T-helper 2 cell treated with Interferon-gamma antibody and Interleukin-4, amounts not matched to agents 100 ng/mL and 5 ng/mL, for 36 hours (primary cell): ENCODE measurements around the gene PDE1C. TPM values are rescaled to one million over a fixed set of nuclear protein-coding genes. Genes with fewer than 3 reads are reported as not detected.

Source experiments
- intact Hi-C: fragments of 100-400 bp; cut with micrococcal nuclease; formaldehyde crosslinking; loops from one replicate; pipeline ENCODE4 v1.15.1; 2023
- total RNA-seq: library from RNA; stranded (reverse); gene quantifications from 2 replicates; pipeline ENCODE4 v1.2.3, GENCODE V29; 2022

The PDE1C gene
- total RNA-seq, 1 donor from 2014 or later, result not detected

- intact Hi-C loops, result no loop called here
Observed at GRCh38 chr7:31950091-31950755, 120.0 kb downstream of the PDE1C start.

- intact Hi-C loops, result no loop called here
Observed at GRCh38 chr7:31948029-31948428, 122.2 kb downstream of the PDE1C start.

GRCh38 chr7:31940167-31940566 lies 130.0 kb downstream of the PDE1C start:
- intact Hi-C loops, result no loop called here

DNA sequence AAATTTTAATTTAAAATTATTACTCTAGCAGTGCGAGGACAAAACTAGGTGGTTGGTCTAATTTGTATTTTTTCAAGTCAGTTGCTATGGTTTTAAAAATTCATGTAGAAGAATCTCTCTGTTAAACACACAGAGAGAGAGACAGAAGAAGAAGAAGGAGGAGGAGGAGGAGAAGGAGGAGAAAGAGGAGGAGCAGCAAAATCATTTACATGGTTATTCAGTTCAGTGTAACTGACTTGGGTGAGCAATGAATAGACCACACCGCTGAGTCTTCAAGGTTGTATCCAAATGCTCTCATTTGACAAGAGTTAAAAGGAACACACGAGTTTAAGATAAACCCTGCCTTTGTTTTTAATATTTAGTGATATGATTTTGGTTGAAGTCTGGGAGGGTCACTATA lies 131.1 kb downstream of the PDE1C start:
- intact Hi-C loops, result no loop called here

- intact Hi-C loops, result no loop called here
Observed at GRCh38 chr7:31938650-31939049, 131.6 kb downstream of the PDE1C start.

DNA sequence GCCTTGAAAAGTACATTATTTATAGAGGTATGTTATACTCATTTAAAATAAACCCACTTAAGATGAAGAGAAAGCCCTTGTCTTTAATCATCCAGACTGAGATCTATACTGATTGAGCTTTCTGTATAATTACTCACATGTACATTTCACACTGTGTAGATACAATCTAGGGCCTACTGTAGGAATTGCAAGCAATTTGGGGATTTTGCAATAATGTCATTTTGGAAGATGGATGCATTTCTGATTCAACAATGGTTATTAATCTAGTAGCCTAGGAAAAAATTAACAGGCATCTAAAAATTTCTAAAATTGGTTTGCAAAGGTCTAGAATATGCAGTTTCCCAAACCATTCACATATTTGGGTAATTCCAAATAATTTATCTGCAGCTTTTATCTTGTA lies 132.2 kb downstream of the PDE1C start:
- intact Hi-C loops, result no loop called here

DNA sequence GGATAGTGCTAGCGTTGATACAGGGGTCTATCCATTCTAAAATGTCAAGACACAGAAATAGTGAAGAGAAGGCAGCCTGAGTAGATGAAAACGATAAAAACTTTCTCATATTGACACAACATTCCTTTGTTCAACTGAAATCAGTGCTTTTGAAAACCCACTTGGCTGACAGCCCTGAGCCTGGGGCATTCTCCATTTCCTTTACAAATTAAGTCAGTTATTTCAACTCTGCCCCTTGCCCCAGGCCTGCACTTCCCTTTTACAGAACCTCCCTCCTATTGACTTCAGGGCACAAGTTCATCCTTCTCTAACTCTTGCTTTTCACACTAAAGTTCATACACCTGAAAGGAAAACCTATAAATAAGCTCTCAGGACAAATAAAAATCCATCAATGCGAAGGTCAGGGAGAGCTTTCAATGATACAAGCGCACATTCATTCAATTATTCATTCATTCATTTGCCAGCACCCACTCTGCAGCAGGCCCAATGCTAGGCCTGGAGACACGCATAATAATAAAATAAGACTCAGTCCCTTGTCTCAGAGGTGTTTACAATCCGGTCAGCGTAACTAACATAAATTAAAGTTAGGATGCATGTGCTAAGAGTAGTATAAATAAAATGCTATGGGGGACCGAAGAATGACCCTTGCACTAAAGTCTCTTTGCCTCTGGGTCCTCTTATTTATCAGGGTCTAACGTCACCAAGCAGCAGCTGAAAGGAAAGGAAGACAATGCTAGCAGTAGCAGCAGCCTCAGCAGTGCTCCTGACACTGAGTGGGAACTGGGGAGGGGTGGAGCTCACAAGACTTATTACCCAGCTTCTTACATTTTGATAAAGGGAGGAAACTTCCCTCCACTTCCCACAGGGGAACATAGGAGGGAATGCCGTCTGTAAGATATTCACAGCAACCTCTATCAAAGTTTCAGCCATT lies 134.8 kb downstream of the PDE1C start:
- intact Hi-C loops, result no loop called here

- intact Hi-C loops, result no loop called here
Observed at GRCh38 chr7:31934551-31934950, 135.7 kb downstream of the PDE1C start.

GRCh38 chr7:31933481-31933880 lies 136.7 kb downstream of the PDE1C start:
- intact Hi-C loops, result no loop called here

DNA sequence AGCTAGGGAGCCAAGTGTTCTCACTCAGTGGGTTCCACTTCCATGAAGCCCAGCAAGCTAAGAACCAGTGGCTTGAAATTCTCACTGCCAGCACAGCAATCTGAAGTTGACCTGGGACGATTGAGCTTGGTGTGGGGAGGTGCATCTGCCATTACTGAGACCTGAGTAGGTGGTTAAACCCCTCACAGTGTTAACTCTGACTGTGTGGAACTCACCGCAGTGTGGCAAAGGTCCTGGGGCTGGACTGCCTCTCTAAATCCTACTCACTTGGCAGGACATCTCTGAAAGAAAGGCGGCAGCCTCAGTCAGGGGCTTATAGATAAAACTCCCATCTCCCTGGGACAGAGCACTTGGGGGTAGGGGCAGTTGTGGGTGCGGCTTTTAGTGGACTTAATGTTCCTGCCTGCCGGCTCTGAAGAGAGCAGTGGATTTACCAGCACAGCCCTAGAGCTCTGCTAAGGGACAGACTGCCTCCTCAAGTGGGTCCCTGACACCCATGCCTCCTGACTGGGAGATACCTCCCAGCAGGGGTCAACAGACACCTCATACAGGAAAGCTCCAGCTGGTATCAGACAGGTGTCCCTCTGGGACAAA lies 143.1 kb downstream of the PDE1C start:
- intact Hi-C loops, result no loop called here

DNA sequence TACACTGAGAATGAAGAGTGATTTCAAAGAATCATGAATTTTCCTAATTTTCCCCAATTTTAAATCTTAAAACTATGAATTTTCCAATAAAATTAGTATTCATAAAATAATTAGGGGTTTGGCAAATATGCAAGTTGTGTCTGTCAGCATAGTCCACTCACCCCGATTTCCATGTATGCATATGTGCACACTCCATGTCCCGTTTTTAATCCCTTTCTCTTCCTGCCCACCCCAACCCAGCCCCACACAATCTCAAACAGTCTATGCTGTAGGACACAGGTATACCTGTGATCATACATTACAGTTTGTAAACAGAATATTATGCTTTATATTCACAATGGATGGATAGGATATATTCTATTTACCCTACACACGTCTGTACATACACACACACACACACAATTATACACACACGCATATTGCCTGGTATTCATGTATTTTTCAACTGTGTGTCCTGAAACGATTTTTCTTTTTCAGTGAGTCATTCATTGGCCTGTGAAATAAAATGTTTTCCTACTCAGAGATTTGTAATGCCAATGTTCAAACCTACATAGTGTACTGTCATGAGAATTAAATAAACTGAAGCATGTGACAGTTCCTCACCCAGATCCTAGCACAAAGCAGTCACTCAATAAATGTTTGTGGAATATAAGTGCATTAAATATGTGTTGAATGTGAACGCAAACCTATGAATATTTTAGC lies 144.3 kb downstream of the PDE1C start:
- intact Hi-C loops, result no loop called here

DNA sequence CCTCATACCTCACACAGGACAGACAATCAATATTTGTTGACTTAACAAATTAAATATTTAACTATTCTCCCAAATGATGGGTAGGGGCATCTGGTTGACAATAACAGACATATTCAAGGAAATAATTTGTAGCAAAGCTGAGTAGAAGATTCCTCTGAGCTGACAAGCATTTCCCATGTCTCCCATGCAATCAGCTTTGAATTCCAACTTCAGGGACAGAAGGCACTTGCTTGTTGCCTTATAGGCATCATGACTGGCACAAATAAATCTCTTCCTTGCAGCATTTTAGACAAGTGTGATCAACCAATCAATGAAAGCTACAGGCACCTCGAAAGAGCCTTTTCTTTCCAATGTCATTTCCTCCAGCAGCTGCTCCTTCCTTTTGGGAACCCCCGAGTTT lies 146.0 kb downstream of the PDE1C start:
- intact Hi-C loops, result no loop called here

GRCh38 chr7:31922848-31923247 lies 147.4 kb downstream of the PDE1C start:
- intact Hi-C loops, result no loop called here

DNA sequence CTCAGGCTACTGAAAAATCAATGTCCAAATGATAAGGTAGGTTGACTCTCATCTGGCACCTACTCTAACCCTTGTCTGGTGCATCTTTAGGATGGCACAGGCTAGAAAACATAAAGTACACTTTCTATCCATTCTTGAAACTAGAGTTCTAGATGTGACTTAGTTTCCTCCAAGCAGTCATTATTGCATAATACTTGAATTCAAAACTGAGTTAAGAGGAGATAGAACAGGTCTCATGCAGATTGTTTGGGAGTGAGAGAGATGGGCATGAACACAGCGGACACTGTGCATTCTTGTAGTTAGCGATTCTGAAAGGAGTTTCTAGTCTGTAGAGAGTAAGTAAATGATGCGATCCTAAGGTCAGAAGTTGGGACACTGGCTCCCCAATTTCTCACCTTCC lies 149.2 kb downstream of the PDE1C start:
- intact Hi-C loops, result no loop called here

DNA sequence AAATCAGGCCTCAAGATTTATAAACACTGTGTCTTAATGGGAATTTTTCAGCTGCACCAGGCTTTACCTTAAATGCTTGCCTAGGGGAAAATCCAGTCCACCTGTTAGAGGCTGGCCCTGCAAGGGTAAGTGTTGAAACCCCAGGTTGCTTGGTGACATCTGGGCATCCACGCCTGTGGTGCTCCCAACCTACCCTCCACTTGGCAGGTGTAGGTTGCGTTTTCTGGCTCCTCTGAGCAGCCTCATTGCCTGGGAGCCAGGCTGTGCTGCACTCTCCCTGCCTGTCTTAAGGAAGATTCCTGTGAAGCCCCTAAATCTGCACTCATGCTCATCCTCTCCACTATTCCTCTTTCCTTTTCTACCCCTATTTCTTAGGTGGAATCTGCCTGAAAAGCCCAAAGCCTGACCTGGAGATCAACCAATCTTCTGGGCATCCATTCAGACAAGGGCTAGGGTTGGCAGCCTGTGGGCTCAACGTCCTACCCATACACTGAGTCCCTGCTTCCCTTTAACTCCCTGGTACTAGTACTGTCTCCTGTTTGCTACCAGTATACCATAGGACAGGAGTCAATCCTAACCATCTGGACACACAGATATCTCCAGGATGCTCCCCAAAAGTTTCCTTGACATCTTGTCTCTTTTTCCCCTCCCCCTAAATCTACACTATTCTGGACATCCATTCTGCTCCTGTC lies 150.4 kb downstream of the PDE1C start:
- intact Hi-C loops, result no loop called here

DNA sequence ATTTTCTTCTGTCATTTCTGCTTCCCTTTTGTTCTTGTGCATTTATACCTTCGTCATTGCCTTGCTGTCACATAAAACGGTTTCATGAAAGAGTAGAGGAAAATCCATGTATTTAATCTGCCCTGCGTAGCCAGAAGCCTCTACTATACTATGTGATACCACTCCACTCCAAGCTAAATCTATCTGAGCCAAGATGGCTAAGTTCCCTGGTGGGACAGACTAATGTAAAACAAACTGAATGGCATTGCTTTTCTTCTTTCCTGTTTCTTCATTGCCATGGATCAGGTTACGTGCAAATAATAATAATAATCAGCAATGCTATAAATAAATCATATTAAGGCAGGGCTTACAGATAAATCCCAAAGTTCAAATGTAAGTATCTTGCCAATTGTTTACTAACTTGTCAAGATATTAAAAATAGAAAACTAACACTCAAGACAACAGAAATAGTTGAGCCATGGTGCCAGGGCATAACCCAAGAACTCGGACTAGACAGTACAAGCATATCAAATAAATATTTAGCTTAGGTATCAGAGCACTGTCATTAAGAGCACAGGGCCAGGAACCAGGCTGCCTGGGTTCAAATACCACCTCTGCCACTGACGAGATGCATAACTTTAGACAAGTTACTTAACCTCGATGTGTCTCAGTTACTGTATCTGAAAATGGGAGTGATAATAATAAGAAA lies 151.4 kb downstream of the PDE1C start:
- intact Hi-C loops, result no loop called here

DNA sequence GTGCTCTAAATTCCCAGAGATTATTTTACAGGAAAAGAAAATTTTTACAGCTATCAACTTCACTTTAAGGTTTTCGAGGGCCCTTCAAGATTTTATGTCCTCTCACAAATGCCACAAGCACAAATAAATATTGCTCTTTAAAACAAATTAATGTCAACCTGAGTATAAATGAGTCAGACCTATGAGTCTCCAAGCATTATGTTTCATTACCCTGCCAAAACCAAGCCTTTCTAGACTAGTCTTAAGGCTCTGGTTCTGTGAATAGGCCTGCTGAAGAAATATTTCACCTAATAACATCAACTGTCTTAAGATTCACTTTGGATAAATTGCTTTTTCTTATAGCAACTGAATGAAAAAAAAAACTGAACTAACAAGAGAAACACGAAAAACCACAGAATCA lies 153.0 kb downstream of the PDE1C start:
- intact Hi-C loops, result no loop called here

- intact Hi-C loops, result no loop called here
Observed at GRCh38 chr7:31910191-31910590, 160.0 kb downstream of the PDE1C start.

DNA sequence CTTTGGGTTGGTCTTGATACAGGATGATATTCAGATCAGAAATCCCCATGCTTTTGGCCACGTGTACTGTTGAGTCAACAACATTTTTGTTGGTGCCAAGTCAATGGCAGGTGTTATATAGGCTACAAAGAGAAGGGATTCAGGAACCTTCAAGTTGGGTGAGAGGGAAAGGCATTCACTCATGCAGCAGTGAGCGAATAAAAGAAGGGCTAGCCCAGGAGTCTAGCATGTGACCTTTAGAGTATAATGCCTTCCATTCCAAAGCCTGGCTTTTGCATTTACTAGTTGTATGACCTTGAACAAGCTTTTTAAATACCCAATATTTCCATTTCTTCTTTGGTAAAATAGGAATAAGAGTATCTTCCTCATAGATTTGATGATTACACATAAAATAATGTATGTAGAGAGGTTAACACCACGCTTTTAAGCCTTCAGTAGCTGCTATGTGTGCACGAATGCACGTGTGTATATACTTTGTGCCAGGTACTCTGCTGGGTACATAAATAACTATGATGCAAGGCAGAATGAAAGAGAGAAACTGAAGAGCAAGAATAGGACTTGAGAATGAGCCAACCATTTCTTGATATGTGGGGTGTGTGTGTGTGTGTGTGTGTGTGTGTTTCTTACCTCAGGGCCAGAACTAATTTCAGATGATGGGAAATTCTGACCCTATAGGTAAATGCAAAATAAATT lies 163.6 kb downstream of the PDE1C start:
- intact Hi-C loops, result no loop called here

- intact Hi-C loops, result no loop called here
Observed at GRCh38 chr7:31903962-31904361, 166.2 kb downstream of the PDE1C start.
